Omental fat pad (tissue), 4 donors: ENCODE results near the gene GATD1. TPM values are rescaled to one million over a fixed set of nuclear protein-coding genes. Genes with fewer than 3 reads are reported as not detected.
"Not testable (repeated sequence)": the region's sequence is repeated elsewhere in the genome, so short reads cannot be mapped to it uniquely, and the experiment has no call there.

Experiments used
- ATAC-seq: fragments of 150-250 bp; one replicate; pipeline ENCODE4 v1.9.1; 2016; ENCODE audit warnings: mild to moderate bottlenecking, moderate library complexity; ENCODE audit not compliant: low FRiP score
- DNase-seq: peaks from one replicate; pipeline ENCODE4 v3.0.0-alpha.2; 2019; ENCODE audit warnings: low spot score
- total RNA-seq, 4 donors: library from RNA; depleted of rRNA; stranded (reverse); fragments of >200 nt; gene quantifications; one replicate each; pipeline ENCODE4 v1.1.0, GENCODE V29; 2016
- TF ChIP-seq, protein P1 (sequence below), 3 donors: fragments of 450-650 bp; IDR thresholded peaks; one replicate each; pipeline ENCODE4 v1.5.1; 2016 to 2017; ENCODE audit warnings: antibody characterized with exemption in 3 of 3, mild to moderate bottlenecking in 3 of 3, moderate library complexity in 2 of 3

The GATD1 gene
- total RNA-seq, 4 donors from 2014 or later = 12.5 to 19.8 (median 15.1) TPM

DNA sequence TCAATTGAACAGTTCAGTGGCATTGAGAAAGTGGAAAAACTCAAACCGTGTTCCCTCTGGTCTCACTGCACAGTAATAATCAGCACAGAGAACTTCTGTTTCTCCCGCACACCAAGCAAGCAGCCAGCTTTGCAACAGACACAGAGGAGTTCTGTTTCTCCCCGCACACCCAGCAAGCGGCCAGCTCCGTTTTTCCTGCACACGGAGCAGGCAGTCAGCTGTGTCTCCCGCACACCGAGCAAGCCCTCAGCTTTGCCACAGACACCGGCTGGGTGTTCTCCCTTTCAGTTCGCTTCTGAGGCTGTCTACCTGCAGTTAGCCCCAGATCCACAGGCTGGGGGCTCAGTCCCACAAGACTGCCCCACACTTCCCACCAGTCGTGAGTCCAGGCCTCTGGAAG is 39.9 kb downstream of the GATD1 start:
- no peak for ATAC-seq

DNA sequence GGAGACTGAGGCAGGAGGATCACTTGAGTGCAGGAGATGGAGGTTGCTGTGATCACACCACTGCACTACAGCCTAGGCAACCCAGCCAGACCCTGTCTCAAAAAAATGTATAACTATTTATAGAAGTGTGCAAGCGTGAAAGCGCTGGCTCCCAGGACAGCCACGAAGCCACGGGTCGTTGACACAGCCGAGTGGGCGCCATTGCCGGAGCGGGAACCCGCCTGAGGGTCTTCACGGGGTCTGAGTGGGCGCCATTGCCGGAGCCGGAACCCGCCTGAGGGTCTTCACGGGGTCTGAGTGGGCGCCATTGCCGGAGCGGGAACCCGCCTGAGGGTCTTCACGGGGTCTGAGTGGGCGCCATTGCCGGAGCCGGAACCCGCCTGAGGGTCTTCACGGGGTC is 42.7 kb downstream of the GATD1 start:
- DNase-seq, ATAC-seq: not testable (repeated sequence)

More for the DNA sequence above, 39.9 kb downstream of the GATD1 start:
- TF ChIP-seq, protein P1, sequence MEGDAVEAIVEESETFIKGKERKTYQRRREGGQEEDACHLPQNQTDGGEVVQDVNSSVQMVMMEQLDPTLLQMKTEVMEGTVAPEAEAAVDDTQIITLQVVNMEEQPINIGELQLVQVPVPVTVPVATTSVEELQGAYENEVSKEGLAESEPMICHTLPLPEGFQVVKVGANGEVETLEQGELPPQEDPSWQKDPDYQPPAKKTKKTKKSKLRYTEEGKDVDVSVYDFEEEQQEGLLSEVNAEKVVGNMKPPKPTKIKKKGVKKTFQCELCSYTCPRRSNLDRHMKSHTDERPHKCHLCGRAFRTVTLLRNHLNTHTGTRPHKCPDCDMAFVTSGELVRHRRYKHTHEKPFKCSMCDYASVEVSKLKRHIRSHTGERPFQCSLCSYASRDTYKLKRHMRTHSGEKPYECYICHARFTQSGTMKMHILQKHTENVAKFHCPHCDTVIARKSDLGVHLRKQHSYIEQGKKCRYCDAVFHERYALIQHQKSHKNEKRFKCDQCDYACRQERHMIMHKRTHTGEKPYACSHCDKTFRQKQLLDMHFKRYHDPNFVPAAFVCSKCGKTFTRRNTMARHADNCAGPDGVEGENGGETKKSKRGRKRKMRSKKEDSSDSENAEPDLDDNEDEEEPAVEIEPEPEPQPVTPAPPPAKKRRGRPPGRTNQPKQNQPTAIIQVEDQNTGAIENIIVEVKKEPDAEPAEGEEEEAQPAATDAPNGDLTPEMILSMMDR (IDR thresholded peaks at IDR 0.05) = no peak
- DNase-seq = no peak

DNA sequence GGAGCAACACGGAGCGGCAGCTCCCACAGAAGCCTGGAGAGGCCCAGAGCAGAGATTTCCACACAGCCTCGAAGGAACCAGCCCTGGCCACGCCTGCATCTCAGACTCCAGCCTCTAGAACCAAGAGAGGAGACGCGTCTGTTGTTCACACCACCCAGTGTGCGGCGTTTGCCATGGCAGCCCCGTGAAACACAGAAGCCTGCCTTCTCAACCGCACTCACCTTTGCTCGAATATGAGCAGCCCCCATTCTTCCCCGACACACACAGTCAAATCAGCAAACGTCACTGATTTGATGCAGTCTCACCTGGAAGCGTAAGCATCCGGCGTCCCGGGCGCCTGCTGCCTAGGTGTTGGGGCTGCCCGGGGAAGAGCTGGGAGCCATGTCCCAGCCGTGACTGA is 44.2 kb downstream of the GATD1 start:
- no peak for DNase-seq
- TF ChIP-seq, protein P1 (IDR thresholded peaks at IDR 0.05) = no peak
- no peak for ATAC-seq

DNA sequence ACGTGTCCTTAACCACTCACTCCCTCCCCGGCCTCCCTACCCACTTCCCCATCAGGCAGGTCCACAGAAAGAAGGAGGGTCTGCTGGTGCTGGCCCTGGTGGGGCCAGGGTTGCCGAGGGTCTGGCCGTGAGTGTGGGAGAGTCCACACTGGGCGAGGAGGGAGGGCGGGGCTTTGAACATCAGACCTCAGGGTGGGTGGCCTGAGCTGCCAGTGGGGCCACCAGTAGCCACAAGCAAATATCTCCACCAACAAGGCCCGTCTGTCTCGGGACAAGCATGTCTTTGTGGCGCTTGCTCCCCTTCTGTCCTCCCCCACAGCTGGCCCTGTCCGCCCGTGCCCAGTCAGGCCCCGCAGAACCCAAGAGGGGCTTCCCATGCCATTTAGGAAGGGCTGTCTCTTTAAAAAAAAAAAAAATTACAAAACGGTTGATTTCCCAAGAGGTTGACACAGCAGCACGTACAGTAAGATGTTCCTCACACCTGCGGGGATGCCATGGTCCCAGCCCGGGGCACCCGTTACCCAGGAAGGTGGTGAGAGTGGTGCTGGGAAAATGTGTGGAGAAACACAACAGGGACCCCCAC is 47.7 kb downstream of the GATD1 start:
- no peak for ATAC-seq
- no peak for DNase-seq
- TF ChIP-seq, protein P1 (IDR thresholded peaks at IDR 0.05) = no peak

DNA sequence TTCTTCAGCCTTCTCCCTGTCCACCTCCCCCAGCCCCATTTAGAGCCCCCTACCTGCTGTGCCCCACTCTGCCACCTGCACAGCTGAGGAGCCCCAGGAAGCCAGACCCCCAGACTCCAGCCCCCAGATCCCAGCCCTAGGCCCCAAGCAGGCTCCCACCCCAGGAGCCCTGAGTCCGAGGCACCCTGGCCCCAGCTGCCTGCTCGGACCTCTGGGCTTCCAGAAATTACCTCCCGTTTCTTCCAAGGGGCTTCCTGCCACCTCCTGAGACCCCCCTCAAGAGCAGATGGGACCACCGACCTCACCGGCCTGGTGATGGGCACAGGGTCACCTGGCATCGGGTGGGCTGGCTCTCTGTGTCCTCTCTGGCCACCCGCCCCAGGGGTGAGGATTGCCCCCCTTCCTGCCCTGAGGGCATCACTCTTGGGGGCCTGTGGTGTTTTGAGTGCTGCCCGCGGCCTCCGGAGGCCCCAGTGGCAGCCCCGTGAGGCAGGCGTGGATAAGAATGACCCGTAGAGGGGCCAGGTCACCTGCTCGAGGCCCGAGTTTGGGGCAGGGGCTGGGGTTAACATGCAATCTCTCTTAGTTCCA is 48.3 kb downstream of the GATD1 start:
- TF ChIP-seq, protein P1 (IDR thresholded peaks at IDR 0.05) = no peak
- ATAC-seq (no peak), DNase-seq (no peak)

DNA sequence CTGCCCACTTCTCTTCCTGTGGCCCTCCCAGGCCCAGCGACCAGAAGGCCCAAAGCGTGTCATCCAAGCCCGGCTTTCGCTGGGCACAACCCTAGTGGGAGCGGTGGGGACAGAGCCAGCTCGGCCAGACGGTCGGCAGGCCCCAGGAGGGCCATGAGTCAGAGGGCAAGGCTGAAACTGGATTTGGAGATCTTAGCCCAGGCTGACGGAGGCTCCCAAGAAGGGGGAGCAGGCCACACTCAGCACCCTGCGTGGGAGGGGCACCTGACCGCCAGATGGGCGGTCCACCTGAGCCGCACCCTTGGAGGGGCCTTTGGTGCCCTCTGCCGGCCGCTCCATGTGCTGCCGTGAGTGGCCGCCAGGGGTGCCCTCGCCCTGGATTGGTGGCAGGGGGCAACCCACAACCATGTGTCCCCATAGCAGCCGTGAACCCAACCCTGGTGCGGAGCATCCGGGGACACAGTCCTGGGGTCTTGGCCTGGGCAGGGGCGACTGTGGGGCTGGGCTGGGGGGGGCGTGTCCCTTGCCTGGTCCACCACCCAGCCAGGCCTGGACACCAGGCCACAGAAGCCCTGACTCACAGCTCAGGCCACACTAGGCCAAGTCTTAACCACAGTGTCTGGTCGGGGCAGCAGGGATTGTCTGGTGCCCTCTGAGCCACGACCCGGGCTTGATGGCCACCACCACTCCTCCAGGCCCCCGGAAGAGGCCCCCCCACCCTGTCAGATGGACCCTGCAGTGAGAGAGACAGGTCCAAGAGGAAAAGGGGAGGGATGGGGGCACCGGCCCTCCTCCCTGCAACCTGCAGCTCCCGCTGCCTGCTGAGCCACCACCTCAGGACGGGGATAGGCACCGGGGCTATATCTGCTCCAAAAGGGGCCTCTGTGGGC is 49.2 kb downstream of the GATD1 start:
- TF ChIP-seq, protein P1 (IDR thresholded peaks at IDR 0.05) = peak in 1 of 3 donors; percentile 93
- DNase-seq (peak; percentile 82), ATAC-seq (peak; percentile 88)

DNA sequence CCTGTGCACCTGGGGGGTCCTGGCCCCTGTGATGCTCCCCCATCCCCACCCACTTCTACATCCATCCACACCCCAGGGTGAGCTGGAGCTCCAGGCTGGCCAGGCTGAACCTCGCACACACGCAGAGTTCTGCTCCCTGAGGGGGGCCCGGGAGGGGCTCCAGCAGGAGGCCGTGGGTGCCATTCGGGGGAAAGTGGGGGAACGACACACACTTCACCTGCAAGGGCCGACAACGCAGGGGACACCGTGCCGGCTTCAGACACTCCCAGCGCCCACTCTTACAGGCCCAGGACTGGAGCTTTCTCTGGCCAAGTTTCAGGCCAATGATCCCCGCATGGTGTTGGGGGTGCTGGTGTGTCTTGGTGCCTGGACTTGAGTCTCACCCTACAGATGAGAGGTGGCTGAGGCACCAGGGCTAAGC is 50.0 kb downstream of the GATD1 start:
- DNase-seq (no peak), ATAC-seq (no peak)
- TF ChIP-seq, protein P1 (IDR thresholded peaks at IDR 0.05) = no peak
